ENCODE measurements around the gene ECHS1.

The ECHS1 gene

DNA sequence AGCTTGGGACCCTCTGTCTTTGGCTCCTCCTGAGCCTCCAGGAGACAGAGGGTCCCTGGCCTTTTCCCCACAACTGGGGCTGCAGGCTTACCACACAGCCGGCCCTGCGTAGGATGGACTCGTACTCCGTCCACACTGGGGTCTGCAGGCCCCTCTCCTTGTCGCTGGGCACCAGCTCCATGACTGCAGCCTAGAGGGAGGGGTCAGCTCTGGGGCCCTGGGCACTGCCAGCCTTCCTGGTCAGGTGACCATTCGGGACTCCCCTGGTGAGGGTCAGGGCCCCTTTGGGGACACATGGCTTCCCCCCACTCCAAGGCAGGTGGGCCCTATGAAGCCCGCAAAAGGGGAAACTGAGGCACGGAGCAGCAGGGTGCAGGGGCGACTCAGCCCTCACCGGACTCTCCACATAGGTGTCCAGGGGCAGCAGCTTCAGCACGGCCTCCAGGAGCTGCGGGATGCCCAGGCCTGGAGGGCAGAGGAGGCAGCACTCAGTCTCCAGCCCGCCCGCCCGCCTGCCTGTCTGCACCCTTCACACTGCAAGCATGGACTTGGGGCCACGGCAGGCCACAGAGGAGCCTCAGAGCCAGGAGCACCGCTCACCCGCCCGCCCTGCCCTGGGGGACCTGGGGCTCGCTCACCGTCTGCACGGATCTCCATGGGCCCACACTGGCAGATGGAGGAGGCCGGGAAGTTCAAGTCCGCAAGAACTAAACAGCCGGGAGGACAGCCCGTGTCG, 16.4 kb downstream of the ECHS1 start:
- no peak for DNase-seq

GRCh38 chr10:133355991-133356390, 17.2 kb downstream of the ECHS1 start:
- no peak for DNase-seq

DNA sequence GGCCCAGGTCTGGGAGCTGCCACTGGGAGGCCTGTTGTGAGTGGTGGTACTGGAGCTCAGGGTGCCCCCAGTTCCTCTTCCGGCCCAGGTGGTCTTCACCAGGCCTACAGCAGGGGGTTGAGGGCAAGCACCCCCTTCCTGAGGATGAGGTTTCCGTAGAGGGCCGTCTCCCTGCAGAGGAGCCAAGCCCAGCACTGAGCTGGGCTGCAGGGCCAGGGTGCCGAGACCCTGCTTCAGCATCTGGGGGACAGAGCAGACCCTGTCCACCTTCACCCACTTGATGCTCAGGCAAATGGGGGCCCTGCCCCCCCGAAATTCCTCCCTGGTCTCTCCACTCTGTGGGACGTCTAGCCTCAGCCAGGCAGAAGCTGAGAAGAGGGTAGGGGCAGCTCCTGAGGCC, 17.9 kb downstream of the ECHS1 start:
- DNase-seq = no peak

DNA sequence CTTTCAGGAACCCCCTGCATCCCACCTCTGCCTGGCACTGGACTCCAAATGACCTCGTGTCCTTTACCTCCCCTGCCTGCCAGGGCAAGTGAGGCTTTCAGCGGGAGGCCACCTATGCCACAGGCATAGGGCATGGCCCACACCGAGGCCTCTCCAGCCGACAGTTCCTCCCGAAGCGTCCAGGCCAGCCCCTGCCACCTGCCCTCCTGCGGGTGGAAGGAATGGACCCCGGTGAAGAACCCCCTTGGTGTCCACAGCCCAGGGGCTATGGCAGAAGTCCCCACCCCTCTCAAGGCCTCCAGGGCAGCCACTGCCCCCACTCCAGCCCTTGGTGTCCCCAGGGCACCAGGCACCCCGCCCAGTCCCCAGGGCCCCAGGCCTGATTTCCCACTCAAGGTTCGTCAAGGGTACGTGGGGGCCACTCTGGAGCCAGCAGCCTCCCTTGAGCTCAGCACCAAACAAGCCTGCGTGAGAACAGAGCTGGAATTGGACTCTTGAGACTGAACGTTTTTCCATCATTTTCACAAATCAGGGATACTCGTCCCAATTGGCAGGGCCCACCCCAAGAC, 18.4 kb downstream of the ECHS1 start:
- DNase-seq = no peak

DNA sequence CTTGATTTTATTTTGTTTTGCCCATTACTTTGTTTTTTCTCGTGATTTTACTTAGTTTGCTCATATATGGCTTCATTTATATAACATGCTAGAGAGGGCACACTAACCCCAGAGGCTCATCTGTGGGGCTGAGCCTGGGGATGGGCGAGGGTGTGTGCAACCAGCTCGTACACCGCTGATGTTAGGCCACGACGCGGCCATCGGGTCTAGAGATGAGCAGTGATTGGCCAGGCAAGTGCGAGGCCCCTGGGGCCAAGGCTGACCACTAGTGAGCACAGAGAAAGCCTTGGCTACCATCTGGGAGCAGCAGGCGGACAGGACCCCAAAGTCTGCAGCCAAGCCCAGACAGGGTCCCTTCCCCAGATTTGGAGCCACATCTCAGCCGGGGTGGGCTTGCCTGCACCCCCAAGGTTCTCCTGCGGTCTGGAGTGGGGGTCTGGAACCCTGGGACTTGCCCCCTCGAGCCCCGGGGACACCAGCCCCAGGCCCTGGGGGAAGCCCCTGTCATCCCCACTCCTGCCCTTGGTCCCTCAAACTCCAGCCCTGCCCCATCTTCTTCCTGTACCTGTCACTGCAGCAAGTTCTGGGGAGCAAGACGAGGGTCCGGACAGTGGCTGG, 19.1 kb downstream of the ECHS1 start:
- no peak for DNase-seq

GRCh38 chr10:133353202-133353959, 19.8 kb downstream of the ECHS1 start:
- no peak for DNase-seq

GRCh38 chr10:133351408-133352318, 21.5 kb downstream of the ECHS1 start:
- no peak for DNase-seq

DNA sequence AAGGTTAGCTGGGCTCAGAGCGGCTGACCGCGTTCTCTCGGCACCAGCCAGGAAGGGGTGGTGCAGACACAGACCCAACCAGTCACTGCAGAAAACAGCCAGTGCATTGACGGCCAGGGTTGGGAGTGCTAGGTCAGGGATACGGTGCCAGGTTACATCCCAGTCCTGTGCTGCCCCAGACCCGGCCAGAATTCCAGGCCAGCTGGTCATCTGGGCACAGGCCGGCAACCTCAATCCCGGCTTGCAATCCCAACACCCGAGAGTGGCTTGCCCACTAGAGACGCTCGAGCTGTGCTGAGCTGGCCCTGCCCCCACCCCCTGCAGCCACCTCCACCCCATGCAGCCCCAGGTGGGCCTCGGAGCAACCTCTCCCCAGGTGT, 22.2 kb downstream of the ECHS1 start:
- DNase-seq = no peak

DNA sequence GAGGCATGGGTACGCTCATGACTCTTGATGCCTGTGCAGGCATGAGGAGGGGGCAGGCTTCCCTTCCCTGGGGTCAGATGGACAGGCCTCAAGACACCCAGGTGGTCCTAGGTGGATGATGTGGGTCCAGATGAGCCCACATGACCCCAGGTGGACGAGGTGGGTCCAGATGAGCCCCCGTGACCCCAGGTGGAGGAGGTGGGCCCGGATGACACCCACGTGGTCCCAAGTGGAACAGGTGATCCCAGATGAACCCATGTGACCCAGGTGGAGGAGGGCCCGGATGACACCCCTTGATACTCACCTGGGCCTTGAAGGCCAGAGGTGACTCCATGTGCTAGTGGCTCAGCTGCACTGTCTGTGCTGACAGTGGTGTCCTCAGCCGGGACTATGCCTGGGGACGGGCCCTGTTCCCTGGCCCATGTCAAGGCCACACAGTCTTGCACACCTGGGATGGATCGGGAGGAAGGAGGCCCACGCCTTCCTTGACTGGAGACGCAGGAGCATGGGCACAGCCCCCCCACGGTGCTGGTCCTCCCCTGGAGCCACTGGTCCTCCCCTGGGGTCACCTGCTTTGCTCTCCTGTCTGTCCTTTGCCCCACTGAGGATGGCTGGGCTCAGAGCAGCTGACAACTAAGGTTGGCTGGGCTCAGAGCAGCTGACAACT, 22.7 kb downstream of the ECHS1 start:
- no peak for DNase-seq

GRCh38 chr10:133349577-133350011, 23.6 kb downstream of the ECHS1 start:
- DNase-seq = no peak

- no peak for DNase-seq
Measured at GRCh38 chr10:133349160-133349568, 24.0 kb downstream of the ECHS1 start.

- no peak for DNase-seq
Measured at GRCh38 chr10:133347710-133348517, 25.2 kb downstream of the ECHS1 start.

DNA sequence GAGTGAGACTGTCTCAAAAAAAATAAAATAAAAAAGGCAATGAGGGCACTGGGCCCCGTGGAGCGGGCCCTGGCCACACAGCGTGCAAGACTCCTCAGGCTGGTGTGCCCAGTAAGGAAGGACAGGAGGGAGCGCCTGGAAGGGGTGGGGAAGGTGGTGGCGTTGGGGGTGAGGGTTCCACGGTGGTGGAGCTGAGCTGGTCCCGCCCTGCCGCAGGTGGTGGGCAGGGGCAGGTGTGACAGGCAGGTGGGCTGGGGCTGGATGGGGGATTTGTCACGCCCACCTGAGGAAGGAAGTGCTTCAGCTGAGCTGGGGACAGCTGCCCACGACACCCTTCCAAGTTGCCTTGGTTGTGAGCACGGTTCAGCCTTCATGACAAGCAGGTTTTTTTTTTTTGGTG, 26.7 kb downstream of the ECHS1 start:
- DNase-seq = no peak

DNA sequence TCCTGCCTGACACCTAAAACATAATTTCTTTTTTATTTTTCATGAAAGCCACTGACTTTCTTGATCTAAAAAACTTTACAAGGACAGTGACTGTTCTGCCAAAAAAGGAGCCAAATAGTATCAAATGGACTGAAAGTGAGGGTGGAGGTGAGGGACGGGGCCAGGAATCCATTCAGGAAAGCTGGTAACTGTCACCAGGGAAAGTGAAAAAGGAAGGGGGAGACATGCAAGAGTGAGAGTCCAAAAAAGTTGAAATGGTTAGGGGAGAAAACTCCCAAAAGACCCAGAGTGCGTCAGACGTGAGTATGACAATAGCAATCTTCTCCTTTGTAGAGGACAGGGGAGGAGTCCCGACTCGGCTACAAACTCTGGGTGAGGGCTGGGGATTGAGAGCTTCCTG, 28.9 kb downstream of the ECHS1 start:
- no peak for DNase-seq

GRCh38 chr10:133343558-133343957, 29.6 kb downstream of the ECHS1 start:
- no peak for DNase-seq

GRCh38 chr10:133342942-133343341, 30.2 kb downstream of the ECHS1 start:
- no peak for DNase-seq

- no peak for DNase-seq
Measured at GRCh38 chr10:133341983-133342382, 31.2 kb downstream of the ECHS1 start.

DNA sequence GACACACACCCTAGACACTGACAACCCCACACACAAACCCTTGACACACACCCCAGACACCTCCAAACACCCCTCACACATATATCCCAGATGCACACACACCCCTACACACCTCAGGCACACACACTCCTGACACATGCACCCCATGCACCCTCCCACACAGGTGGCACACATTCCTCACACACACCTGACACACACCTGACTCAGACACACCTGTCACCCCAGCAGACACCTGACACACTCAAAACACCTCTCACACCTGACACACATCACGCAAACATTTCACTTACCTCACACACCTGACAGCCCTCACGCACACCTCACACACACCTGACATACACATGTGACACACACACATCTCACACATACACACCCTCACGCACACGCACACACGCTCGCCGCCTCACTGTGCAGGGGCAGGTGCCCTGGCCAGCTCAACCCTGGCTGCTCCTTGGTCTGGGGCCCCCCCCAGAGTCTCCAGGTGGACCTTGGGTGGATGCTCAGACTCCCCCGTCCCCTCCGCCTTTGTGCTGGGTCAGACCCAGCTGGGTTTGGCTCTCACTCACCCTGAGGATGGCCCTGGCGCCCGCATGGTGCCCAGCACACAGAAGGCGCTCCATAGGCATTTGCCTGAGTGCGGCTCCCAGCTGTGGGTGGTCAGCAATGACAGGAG, 33.3 kb downstream of the ECHS1 start:
- no peak for DNase-seq

DNA sequence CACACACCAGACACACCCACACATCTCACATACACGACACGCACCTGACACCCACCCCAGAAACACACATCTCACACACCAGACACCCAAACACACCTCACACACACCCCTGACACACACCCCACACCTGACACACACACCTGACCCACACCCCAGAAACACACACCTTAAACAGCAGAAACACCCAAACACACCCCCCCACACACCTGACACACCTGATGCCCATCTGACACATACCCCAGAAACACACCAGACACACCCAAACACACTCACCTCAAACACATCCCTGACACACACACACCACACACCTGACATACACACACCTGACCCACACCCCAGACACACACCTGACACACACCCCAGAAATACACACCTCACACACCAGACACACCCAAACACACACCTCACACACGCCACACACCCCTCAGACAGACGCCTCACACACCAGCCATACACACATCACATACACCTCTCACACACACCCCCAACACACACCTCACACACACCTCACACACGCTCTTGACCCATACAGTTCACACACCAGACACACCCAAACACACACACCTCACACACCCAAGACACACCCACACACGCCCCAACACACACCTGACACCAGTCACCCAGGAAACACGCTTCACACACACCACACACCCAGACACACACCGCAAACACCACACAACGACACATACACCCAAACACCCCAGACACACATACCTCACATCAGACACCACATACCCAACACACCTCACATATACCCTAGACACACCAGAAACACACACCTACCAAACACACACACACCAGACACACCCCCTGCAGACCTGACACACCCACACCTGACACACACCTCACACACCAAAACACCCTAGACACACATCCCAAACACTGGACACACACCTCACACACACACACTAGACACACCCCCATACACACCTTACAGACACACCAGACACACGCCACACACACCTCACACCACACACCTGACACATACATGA, 34.8 kb downstream of the ECHS1 start:
- no peak for DNase-seq

Data from kidney glomerular epithelial cell (primary cell).